ENCODE data around the gene POLG.

GRCh38 chr15:89293012-89293411 is 41.6 kb downstream of the POLG start:
- TF ChIP-seq POLR2A (IDR thresholded peaks at IDR 0.05; ENCODE audit: low read length) (no peak), GATA1 (IDR thresholded peaks at IDR 0.05; ENCODE audit: low read depth, low read length) (no peak)

Data from erythroblast (primary cell).